ENCODE measurements around the gene SMIM29.
"Not testable (repeated sequence)": the region's sequence is repeated elsewhere in the genome, so short reads cannot be mapped to it uniquely, and the experiment has no call there.

The SMIM29 gene

DNA sequence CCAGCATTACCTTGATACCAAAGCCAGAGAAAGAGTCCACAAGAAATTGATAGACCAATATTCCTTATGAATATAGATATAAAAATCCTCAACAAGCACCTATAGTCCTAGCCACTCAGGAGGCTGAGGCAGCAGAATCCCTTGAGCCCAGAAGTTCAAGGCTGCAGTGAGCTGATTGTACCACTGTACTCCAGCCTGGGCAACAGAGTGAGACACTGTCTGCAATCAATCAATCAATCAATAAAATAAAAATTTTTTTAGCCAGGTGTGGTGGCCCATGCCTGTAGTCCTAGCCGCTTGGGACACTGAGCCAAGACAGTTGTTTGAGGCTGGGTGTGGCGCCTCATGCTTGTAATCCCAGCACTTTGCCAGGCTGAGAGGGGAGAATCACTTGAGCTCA lies 18.9 kb upstream of the SMIM29 start:
- no peak for DNase-seq

DNA sequence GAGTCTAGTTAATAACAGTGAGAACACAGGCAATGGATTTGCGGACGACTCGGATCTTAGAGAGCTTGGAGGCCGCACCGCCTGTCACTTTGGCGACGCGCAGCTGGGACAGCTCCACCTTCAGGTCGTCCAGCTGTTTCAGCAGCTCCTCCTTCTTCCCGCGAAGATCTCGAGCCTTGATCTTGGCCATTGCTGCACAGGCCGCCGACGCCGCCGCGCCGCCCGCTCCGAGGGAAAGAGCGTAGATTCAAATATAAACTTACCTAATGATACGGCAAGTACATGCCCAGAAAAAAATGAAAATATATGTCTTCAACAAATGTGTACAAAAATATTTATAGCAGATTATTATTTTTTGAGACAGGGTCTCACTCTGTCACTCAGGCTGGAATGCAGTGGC lies 14.7 kb upstream of the SMIM29 start:
- not testable (repeated sequence) for DNase-seq

DNA sequence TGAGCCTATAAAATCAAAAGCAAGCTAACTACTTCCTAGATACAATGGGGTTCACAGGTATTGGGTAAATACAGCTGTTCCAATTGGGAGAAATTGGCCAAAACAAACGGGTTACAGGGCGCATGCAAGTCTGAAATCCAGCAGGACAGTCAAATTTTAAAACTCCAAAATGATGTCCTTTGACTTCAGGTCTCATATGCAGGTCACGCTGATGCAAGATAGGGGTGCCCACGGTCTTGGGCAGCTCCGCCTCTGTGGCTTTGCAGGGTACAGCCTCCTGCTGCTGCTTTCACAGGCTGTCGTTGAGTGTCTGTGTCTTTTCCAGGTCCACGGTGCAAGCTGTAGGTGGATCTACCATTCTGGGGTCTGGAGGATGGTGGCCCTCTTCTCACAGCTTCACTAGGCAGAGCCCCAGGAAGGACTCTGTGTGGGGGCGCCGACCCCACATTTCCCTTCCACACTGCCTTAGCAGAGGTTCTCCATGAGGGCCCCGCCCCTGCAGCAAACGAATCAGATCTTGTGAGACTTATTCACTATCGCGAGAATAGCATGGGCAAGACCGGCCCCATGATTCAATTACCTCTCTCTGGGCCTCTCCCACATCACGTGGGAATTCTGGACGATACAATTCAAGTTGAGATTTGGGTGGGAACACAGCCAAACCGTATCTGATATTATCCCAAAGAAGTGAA lies 11.9 kb upstream of the SMIM29 start:
- DNase-seq = no peak

DNA sequence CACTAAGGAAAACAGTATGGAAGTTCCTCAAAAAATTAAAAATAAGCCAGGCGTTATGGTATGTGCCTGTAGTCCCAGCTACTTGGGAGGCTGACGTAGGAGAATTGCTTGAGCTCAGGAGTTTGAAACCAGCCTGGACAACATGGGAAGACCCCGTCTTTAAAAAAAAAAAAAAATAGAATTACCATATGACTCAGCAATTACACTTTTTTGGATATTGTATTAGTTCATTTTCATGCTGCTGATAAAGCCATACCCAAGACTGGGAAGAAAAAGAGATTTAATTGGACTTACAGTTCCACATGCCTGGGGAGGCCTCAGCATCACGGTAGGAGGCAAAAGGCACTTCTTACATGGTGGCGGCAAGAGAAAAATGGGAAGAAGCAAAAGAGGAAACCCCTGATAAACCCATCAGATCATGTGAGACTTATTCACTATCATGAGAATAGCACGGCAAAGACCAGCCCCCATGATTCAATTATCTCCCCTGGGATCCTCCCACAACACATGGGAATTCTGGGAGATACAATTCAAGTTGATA lies 10.8 kb upstream of the SMIM29 start:
- no peak for DNase-seq

DNA sequence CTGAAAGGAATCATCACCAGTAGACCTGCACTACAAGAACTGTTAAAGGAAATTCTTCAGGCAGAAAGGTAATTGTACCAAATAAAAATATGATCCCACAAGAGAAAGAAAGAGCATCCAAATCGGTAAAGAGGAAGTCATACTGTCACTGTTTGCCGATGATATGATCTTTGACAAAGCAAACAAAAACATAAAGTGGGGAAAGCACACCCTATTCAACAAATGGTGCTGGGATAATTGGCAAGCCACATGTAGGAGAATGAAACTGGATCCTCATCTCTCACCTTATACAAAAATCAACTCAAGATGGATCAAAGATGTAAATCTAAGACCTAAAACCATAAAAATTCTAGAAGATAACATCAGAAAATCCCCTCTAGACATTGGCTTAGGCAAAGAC lies 3.6 kb upstream of the SMIM29 start:
- DNase-seq = not testable (repeated sequence)

DNA sequence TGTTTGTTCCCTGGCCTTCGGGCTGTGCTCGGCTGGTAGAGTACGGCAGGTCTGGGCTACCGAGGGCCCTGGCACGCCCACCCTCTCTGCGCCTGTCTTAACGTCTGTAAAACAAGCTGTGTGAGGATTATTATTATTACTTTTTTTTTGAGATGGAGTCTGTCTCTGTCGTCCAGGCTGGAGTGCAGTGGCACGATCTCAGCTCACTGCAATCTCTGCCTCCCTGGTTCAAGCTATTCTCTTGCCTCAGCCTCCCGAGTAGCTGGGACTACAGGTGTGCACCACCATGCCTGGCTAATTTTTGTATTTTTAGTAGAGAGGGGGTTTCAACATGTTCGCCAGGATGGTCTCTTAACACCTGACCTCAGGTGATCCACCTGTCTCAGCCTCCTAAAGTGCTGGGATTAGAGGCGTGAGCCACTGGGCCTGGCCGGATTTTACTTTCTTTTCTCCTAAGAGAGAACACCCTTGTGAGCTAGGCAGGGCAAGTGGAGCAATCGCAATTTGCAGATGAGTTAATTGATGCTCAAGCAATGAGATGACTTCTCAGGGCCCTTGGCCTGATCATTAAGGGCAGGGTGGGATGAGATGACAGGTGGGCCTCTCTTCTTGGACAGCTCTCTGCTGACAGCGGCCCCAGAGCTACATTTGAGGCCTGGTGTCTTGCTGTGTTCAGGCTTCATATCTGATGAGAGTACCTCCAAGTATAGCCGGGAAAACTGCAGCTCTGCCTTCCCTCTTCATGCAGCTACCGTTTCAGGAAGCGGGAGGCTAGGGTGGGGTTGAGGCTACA lies 859 bp upstream of the SMIM29 start:
- no peak for DNase-seq

DNA sequence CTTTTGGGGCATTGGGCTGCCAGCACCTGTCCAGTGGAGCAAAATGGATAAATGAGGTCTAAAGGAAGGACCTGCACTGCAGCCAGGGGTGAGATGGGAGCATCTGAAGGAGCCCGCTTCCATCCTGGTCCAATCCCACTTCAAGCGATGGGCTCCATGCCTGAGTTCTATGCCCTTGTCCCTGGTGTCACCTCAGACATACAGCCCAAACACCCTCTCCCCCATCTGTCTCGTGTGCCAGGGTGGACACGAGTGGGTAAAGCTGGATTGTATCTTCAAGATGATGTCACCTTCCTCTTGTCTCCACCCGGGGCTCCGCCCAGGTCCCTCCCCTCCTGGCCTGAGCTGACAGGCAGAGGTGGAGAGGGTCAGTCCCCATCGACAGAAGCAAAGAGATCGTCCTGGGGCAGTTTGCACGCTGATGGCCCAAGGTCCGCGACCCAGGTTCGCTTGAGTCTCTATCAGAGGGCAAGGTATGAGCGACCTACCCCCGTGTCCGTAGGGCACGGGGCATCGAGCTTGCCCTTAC lies 544 bp downstream of the SMIM29 start:
- peak; percentile 37 to 39 for DNase-seq

DNA sequence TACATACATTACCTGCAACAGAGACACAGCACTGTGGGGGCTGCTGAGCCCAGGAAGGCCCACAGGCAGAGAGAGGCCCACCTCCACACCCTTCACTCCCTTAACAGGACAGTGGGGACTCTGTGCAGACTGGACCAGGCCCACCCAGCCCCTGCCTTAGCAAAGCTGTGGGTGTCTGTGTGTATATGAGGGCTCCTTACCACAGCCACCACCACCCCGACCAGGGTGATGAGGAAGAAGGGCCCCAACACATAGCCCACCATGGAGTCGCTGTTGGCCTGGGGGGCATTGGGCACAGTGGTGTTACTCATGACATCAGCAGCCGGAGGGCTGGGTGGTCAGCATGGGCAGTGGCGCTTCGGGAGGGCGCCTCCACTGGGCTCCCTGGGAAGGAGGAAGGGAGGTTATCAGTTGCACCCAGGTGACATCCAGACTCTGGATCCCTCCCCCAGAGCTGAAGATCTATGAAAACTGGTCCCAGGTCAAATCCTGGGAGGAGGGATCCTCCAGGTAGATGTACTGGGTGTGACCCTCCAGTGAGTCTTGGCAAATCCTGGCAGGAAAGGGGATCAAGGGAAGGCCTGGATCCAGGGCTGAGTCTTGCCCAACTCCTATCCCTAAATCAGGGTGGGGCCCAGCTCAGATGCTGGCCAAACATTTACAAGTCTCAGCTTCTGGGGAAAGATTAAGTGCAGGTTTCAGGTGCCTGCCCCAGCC lies 1.2 kb downstream of the SMIM29 start:
- DNase-seq = no peak

DNA sequence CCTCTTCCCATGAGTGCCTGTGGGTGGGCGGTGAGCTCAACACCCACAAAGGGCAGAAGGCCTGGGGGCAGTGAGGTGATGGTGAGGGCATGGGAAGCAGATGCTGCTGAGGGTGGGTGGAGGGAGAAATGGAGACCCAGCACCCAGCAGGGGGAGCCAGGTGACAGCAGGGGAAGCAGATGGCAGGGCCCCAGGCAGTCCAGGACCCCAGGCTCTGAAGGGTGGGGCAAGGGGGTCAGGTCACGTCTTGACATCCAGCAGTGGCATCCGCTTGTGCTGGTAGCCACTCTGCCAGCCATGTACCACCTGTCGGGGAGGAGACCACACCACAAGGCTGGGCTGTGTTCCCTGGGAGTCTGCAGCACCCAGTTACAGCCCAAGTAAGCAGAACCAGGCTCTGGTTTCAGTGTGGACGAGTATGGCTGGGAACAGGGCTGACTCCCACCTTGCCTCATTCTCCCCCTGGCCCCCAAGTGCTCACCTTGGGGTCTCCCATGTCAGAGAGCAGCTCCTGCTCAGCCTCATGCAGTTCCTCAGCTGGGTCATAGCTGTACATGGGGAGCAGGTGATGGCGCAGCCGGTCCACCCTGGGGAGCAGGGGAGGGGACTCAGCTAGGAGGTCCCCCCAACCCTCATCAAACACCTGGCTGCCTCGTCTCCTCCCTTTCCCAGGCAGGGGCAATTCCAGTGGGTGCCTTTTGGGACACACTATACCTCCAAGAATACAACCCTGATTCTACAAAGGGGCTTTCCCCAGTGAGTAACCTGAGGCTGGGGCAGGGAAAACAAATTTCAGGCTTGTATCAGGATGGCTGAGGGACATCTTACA lies 2.0 kb downstream of the SMIM29 start:
- DNase-seq = peak; percentile 54

DNA sequence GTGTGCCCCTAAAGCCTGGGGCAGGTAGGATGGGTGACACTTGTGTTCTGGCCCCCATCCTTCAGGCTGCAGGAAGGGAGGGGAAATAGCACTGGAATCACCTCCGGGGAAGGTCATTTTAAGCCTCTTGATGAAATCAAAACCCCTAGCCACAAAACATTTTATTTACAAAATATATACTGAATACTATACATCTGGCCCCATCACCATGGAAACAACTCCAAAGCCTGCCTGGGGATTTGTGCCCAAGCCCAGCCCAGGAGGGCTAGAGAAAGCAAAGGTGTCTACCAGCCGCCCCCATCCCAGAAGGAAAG lies 2.6 kb downstream of the SMIM29 start:
- no peak for DNase-seq

DNA sequence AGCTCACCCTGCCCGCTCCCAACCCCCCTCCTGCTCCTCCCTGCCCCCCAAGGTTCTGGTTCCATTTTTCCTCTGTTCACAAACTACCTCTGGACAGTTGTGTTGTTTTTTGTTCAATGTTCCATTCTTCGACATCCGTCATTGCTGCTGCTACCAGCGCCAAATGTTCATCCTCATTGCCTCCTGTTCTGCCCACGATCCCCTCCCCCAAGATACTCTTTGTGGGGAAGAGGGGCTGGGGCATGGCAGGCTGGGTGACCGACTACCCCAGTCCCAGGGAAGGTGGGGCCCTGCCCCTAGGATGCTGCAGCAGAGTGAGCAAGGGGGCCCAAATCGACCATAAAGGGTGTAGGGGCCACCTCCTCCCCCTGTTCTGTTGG lies 3.1 kb downstream of the SMIM29 start:
- DNase-seq = not testable (repeated sequence)

DNA sequence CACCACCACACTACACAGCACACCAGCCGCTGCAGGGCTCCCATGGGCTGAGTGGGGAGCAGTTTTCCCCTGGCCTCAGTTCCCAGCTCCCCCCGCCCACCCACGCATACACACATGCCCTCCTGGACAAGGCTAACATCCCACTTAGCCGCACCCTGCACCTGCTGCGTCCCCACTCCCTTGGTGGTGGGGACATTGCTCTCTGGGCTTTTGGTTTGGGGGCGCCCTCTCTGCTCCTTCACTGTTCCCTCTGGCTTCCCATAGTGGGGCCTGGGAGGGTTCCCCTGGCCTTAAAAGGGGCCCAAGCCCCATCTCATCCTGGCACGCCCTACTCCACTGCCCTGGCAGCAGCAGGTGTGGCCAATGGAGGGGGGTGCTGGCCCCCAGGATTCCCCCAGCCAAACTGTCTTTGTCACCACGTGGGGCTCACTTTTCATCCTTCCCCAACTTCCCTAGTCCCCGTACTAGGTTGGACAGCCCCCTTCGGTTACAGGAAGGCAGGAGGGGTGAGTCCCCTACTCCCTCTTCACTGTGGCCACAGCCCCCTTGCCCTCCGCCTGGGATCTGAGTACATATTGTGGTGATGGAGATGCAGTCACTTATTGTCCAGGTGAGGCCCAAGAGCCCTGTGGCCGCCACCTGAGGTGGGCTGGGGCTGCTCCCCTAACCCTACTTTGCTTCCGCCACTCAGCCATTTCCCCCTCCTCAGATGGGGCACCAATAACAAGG lies 3.6 kb downstream of the SMIM29 start:
- not testable (repeated sequence) for DNase-seq

DNA sequence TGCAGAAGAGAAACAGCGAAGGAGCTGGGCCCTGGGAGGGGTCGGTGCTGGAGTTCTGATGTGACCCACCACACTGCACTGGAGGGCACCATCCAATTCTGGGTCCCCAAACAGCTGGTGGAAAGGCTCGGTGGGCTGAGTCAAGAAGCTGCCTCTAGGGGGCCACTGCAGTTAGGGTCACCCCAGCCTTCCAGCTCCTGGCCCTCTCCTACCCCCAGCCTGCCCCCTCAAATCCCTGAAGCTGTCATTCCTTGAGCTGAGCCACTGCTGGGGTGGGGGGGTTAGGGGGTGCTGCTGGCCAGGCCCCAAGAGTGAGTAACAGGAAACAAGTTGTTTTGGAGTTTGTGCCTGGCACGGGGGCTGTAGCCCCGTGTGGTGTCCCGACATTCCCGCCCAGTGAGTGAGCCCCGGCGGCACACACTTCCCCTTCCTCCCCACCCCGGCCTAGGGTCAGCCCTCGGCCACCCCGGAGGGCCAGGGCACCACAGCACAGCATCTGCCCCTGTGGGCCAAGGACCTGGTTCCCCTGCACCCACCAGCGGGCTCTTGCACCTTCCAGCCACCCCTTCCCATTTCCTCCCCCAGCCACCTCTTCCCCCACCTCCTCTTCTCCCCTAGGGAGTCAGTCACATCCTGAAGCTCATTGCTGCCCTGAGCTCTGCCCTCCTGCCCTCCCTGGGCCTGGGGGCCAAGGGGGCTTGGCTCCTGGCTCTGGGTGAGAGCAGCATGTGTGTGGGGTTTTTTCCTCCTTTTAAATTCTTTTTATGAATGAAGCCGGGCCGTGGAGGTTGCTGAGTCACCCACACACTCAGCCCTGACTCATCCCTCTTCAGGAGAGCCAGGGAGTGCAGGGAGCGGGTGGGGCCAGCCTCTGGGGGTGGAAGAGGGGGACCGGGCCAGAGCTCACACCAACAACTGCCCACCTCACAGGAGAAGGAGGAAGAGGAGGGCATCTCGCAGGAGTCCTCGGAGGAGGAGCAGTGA lies 4.6 kb downstream of the SMIM29 start:
- peak; percentile 68 to 74 for DNase-seq

DNA sequence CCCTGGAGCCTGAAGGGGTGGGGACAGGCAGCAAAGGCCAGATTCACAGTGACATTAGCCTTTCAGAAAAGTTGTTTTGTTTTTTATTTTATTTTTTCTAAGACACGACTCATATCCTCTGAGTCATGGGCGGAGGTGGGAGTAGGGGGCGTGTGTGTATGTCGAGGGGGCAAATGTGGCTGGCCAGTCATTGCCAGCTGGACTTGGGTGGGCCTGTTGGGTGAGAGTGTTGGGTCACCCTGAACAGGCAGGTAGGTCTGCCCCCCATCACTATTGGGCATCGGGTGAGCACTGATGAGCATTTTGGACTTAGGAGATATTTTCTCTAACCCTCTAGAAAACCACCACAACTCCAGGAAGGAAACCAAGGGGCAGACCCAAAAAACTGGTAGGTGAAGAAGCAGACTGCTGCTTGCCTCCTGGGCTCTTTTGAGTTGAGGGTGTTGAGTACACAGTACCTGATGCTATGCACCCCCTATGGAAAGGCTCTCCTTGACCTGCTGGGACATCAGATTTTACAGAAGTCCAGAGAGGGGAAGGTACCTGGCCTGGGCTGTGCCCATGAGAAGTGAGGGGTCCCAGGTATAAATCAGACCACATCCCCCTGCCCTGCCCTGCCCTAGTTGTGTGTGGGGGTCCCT lies 5.6 kb downstream of the SMIM29 start:
- DNase-seq = peak; percentile 32 to 44

DNA sequence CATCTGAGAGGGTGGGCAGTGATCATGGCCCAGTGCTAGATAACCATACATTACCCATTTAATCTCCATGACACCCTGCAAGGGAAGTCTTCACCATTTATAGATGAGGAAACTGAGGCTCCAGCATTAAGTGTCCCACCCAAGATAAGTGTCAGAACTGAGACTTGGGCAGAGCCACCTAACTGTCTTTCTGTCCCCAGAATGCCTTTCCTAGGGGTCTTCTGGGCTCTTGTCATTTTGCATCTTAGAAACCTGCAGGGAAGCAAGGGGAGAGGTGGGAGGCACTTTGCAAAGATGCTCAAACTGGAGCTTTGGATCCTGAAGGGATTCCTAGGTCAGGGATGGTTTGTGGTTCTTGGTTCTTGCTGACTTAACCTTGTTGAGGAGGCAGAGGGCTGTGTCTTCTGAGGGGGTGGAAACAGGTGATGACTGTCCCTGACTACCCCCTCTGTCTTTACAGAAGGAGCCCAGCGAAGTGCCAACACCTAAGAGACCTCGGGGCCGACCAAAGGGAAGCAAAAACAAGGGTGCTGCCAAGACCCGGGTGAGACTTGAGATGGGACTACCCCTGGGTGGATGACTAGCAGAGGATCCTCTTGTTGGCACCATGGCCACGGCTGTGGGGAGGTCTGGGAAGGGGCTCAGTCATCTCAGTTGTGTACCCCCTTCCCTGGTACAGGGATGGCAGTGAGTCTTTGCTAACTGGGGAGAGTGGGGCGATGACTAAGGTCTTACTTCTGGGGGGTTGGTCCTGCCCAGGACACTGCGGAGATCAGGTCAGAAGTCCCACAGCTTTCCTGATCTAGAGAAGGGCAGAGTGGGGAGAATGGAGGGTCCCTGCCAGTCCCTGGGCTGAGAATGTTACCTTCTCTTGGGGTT lies 6.3 kb downstream of the SMIM29 start:
- no peak for DNase-seq

DNA sequence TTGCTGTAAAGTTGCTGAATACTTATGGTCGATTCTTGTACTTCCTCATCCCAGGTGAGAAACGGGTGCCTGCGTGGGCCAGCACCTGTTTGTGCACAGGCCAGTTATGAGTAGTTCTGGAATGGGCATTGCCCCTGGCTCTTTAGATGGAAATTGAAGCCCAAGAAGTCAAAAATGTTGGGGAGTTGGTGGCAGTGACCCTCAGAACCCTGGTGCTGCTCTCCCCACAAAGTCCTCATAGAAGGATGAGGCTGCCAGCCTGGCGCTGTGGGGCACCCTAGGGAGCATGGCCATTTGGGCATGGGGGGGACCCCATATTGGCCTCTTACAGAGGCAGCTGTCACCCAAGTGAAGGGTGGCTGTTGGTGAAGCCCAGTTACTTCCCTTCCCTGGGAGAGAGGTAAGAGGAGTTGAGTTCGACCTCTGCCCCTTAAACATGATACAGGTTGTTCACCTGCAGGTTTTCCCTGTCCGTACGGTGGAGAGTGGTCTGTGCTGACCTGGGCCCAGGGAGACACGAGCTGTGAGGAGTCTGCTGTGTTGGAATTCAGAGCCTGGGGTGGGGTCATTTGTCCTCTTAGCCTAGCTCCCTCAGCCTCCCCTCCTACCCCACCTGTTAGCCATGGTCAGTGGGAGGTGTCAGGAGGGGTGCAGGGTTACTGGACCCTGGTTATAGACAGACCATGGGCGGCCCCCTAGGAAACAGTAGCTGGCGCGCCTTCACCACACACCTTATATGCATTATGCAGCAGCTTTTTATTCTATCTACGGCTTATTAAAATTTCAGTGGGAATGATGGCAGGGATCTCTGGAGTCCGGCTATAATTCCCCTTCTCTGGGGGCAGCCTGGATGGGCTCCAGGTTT lies 7.2 kb downstream of the SMIM29 start:
- DNase-seq = no peak

DNA sequence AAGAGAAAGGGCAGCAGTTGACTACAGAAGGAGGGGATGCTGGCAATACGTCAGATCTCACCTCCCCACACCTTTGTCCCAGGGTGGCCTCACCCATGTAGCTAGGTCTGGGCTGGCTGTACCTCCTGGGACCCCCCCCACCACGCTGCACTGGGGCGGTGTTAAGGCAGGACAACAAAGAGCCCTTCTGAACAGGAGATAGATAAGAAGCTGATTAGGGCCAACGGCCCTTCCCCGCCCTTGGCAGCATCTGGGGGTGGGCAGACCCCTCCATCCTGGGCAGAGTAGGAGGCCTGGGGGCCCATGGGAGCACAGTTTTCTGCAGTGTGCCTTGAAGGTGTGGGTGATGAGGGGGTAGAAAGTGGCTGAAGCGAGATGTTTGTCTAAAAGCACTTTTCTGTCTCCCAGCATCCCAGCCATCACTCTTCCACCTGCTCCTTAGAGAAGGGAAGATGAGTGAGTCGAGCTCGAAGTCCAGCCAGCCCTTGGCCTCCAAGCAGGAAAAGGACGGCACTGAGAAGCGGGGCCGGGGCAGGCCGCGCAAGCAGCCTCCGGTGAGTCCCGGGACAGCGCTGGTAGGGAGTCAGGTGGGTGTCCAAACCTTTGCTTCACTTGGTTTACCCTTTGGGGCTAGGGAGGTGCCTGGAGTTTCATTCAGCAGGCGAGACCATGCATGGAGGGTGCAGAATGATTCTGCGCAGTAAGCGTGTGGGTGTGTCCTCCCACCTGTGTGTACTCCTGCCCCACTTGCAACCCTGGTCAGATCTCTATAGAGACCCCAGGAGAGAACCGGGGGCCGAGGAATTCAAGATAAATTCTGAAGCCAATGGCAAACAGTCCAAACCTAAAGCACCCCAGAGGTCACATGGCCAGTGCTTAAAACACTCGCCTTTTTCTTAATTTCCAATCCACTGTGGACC lies 8.2 kb downstream of the SMIM29 start:
- no peak for DNase-seq
